ENCODE results near the gene PPFIA3. TPM values are rescaled to one million over a fixed set of nuclear protein-coding genes. Genes with fewer than 3 reads are reported as not detected.
"Not testable (repeated sequence)": the region's sequence is repeated elsewhere in the genome, so short reads cannot be mapped to it uniquely, and the experiment has no call there.

PPFIA3 gene
- total RNA-seq, 1 experiment from 2014 or later = 3.4 TPM

DNA sequence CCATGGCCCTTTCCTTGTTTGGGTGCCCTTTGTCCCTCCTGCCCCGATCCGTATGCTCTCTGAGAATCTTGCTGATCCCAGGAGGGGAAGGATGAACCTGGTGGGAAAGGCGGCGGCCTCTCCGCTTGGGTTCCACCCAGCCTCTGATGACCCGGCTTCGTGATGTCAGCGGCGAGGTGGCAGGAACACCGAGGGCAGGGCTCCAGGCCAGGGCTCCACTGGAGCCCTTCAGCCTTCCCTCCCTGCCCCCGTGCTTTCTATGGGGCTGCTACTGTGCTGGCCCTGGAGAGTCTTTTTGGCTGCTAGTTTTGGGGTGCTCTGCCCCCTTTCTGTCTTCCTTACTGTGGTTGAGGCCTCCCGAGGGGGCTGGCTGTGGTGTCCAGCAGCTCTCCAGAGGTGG, 17.0 kb upstream of the PPFIA3 start:
- no peak for DNase-seq (ENCODE audit: low spot score)

DNA sequence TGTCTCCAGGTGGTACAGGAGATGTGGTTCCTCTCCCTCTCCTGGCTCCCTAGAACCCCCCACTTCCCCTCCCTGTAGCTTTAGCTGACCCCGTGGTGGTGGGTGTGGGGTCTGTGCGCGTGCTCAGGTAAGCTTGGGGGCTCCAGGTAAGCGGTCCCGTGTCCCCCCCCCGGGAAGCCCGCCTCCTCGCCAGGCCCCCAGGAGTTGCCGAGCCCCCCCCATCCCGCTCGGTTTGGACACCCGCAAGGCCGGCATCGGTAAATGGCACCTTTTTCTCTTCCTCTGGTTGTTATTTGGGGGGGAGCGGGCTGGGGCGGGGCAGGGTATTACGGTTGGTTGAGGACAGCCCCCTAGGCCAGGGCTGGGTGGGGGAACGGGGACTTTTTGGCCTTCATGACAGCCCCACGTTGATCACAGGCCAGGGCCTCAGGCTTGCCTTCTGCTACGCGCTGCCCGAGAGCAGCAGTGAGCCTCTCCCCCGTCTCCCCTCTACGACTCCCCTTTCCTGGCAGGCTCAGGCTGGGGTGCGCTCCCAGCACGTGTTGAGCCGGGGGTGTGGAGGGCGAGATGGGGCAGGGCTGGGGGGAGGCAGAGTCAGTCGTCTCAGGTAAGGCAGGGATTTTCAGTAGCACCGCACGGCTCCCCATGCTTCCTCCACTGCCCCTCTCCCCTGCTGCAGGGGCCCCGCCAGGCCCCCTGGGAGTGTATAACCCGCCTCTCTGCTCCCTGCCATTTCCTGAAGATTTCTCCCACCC, 15.8 kb upstream of the PPFIA3 start:
- no peak for DNase-seq (ENCODE audit: low spot score)

- no peak for DNase-seq (ENCODE audit: low spot score)
Measured at GRCh38 chr19:49104229-49104864, 15.0 kb upstream of the PPFIA3 start.

- DNase-seq (ENCODE audit: low spot score) = peak; percentile 38
Measured at GRCh38 chr19:49106648-49107135, 12.7 kb upstream of the PPFIA3 start.

GRCh38 chr19:49107625-49108459, 11.5 kb upstream of the PPFIA3 start:
- DNase-seq (ENCODE audit: low spot score) = no peak

GRCh38 chr19:49109051-49109450, 10.3 kb upstream of the PPFIA3 start:
- DNase-seq (ENCODE audit: low spot score) = no peak

GRCh38 chr19:49109569-49110233, 9.6 kb upstream of the PPFIA3 start:
- no peak for DNase-seq (ENCODE audit: low spot score)

GRCh38 chr19:49110567-49110966, 8.8 kb upstream of the PPFIA3 start:
- no peak for DNase-seq (ENCODE audit: low spot score)

GRCh38 chr19:49111218-49111998, 7.9 kb upstream of the PPFIA3 start:
- no peak for DNase-seq (ENCODE audit: low spot score)

DNA sequence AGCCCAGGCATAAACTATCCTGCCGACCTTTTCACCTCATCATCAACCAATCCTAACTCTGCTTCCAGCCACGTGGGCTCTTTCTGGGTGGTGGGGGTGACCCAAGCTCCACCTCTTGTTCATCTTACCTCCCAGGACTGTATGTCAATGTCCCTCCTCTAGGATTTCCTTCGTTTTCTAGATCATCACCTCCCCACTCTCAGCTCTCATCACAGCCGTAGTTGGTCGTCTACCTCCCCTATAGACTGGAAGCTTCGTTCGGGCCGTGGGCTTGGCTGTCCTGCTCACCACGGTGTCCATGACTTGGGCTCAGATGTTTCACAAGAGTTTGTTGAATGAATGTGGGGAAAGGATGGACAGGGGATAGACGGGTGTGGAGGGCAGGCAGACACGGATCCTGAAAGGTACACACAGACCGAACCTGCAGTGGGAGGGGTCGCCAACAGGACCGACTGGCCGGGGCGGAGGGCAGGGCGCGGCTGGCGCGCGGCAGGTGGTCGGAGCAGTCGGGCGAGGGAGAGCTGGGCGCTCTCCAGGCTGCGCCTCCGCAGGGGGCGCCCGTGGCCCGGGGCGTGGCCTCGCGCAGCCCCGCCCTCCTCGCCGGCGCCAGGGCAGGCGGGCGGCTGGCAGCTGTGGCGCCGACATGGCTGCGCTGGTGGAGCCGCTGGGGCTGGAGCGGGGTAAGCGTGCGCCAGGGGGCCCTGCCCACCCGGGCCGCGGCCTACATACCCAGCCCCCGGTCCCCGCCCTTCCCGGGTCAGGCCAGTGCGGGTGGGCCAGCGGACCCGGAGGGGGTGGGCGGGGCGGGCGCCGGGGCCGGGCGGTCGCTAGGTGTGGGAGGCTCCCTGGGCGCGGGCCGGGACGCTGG, 5.3 kb upstream of the PPFIA3 start, which contains the start of gene LIN7B:
TSS of gene LIN7B (plus strand) at position 609 of the 868 bp plus-strand sequence. CDS start at position 644, 35 bp downstream.
- DNase-seq (ENCODE audit: low spot score) = peak; percentile 29

- no peak for DNase-seq (ENCODE audit: low spot score)
Measured at GRCh38 chr19:49114630-49115363, 4.5 kb upstream of the PPFIA3 start.

GRCh38 chr19:49116544-49116943, 2.8 kb upstream of the PPFIA3 start:
- DNase-seq (ENCODE audit: low spot score) = no peak

DNA sequence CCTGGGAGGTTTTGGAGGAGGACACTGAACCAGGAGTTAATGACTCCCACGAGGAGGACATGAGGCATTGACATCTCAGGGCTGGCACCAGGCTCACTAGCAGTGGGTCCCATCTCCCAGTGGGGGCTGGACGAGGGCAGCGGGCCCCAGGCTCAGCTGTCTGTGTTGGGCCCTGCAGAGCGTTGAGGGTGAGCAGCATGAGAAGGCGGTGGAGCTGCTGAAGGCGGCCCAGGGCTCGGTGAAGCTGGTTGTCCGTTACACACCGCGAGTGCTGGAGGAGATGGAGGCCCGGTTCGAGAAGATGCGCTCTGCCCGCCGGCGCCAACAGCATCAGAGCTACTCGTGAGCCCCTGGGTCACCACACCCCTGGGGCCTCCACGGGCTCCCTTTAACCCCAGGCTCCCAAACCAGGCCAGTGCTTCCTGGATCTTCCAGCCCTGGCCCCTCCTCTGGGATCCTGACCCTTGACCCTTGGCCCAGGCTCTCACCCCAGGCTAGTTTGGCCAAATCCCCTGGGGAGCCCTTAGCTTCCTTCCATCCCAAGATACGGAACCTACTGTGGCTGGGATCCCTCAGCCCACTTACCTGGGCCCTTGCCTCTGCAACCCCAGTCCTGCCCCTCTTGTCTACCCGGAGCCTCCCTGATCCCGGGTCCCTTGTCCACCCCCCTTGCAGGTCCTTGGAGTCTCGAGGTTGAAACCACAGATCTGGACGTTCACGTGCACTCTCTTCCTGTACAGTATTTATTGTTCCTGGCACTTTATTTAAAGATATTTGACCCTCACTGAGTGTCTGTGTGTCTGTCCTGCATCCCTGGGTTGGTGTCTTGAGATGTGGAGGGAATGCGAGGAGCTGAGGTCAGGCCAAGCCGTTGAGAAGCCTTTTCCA, 1.4 kb upstream of the PPFIA3 start:
- DNase-seq (ENCODE audit: low spot score) = no peak

DNA sequence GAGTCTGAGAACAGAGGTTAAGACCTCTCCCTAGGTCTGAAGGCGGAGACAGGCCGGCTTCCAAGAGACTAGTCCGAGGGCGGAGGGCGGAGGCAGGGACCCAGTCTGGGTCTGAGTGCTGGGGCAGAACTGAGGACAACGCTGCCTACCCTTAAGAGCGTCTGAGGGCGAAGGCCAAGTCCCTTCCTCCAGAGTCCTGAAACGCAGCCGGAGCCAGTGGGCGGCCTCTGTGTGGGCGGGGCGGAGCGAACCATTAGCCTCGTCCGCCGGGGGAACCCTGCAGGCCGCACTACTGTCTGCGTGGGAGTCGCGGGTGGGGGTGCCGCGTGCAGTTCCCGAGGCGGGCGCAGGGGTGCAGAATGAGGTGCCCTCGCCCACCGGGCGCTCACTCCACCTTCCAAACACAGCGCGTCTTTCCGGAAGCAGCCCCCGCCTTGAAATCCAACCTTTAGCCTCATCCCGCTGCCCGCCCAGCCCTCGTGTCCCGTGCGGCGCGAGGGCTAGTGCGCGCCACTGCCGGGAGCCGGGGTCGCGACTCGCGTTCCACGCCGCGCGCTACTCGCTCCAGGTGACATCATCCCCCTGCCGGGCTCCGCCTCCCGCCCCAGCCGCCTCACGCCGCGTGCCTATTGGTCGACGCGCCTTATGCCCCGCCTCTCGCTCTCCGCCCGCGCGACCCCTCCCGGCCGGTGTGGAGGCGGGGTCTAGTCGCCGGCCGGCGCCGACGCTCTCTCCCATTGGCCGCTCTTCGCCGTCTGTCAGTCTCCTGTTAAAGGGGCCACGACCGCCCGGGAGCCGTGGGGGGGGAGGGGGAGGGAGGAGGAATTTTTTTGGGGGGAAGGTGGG, 556 bp upstream of the PPFIA3 start, which contains the start of gene C19orf73:
TSS of gene C19orf73 (minus strand) at position 579 of the 846 bp plus-strand sequence. CDS start at position 458, 121 bp downstream.
- peak; percentile 71 for DNase-seq (ENCODE audit: low spot score)

- DNase-seq (ENCODE audit: low spot score) = no peak
Measured at GRCh38 chr19:49120325-49120683, 960 bp downstream of the PPFIA3 start.

DNA sequence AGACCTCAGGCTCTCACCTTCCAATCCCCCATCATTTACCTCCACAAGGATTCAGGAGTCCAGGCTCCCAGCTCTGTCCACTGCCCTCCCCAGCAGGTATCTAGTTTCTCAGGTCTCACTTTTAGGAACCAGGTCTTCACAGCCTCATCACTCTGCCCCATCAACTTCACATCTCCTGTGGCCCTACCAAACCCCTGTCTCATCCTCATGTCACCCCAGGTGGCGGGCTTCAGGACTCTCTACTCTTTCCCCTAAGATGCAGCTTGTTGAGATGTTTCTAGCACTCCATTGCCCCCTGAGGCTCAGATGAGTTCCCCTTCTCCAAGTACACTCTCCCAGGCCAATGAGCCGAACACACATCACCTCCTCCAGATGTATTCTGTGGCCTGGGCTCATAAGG, 1.5 kb downstream of the PPFIA3 start:
- DNase-seq (ENCODE audit: low spot score) = no peak

DNA sequence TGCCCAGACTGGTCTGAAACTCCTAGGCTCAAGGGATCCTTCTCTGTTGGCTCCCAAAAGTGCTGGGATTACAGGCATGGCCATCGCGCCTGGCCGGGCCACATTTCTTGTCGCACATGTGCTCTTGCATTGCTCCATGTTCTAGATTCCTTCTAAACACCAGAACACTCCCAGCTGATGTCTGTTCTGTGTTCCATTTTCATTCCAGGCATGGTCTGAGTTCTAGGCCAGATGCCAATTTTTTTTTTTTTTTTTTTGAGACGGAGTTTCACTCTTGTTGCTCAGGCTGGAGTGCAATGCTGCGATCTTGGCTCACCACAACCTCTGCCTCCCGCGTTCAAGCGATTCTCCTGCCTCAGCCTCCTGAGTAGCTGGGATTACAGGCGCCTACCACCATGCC, 2.5 kb downstream of the PPFIA3 start:
- not testable (repeated sequence) for DNase-seq (ENCODE audit: low spot score)
